Measurements from ENCODE around the gene DMKN.
"Not testable (repeated sequence)": the region's sequence is repeated elsewhere in the genome, so short reads cannot be mapped to it uniquely, and the experiment has no call there.

DMKN gene

GRCh38 chr19:35474594-35474993 lies 38.9 kb downstream of the DMKN start:
- not testable (repeated sequence) for DNase-seq; H3K79me1 ChIP-seq (ENCODE audit: low read length); H3K9ac ChIP-seq (ENCODE audit: low read length); H3K9me3 ChIP-seq (ENCODE audit: insufficient read depth, low read depth, low read length); H3K23ac ChIP-seq (ENCODE audit: low read length); H3K4me2 ChIP-seq (ENCODE audit: low read length); H4K12ac ChIP-seq (ENCODE audit: low read depth, low read length); H3K27me3 ChIP-seq (ENCODE audit: insufficient read depth, low read length); H3K4ac ChIP-seq (ENCODE audit: low read depth, low read length); H3K27ac ChIP-seq (ENCODE audit: low read depth, low read length); H4K91ac ChIP-seq (ENCODE audit: low read depth, low read length); H3K4me1 ChIP-seq (ENCODE audit: control insufficient read depth in 1 of 2, insufficient read depth in 2 of 2, low read length in 2 of 2); H2AK5ac ChIP-seq (ENCODE audit: low read length); H3K4me3 ChIP-seq (ENCODE audit: low read depth, low read length); H3K14ac ChIP-seq (ENCODE audit: low read length); H2AFZ ChIP-seq (ENCODE audit: insufficient read depth, low read length, poor library complexity); H3K79me2 ChIP-seq (ENCODE audit: control insufficient read depth, insufficient read depth, low read length, poor library complexity); H3K18ac ChIP-seq (ENCODE audit: low read length); H2BK120ac ChIP-seq (ENCODE audit: insufficient read depth, low read length, poor library complexity); H3K36me3 ChIP-seq (ENCODE audit: control insufficient read depth in 1 of 2, insufficient read depth in 2 of 2, low read length in 2 of 2); H2BK5ac ChIP-seq (ENCODE audit: low read depth, low read length, poor library complexity); H2BK12ac ChIP-seq (ENCODE audit: low read length); H4K8ac ChIP-seq (ENCODE audit: low read depth, low read length)
- WGBS (ENCODE audit: extremely low coverage, insufficient coverage, insufficient read length) = no CpG with 5 or more reads among the region's 7 CpGs

GRCh38 chr19:35474104-35474503 lies 39.3 kb downstream of the DMKN start:
- H2BK12ac ChIP-seq (ENCODE audit: low read length) = no peak overlapping the region
- peaks cover 0 to 3% of the 10 kb centered on the region in 2 experiments for H3K4me1 ChIP-seq (ENCODE audit: control insufficient read depth in 1 of 2, insufficient read depth in 2 of 2, low read length in 2 of 2)
- no peak overlapping the region for H3K4ac ChIP-seq (ENCODE audit: low read depth, low read length)
- H3K79me2 ChIP-seq (ENCODE audit: control insufficient read depth, insufficient read depth, low read length, poor library complexity) = no peaks in the 10 kb centered on the region
- H3K23ac ChIP-seq (ENCODE audit: low read length) = no peak overlapping the region
- H3K79me1 ChIP-seq (ENCODE audit: low read length) = no peaks in the 10 kb centered on the region
- WGBS (ENCODE audit: extremely low coverage, insufficient coverage, insufficient read length) = no CpG with 5 or more reads among the region's 14 CpGs
- no peak overlapping the region for H3K9ac ChIP-seq (ENCODE audit: low read length)
- H3K36me3 ChIP-seq (ENCODE audit: control insufficient read depth in 1 of 2, insufficient read depth in 2 of 2, low read length in 2 of 2) = no peaks in the 10 kb centered on the region
- H4K8ac ChIP-seq (ENCODE audit: low read depth, low read length) = no peak overlapping the region
- no peaks in the 10 kb centered on the region for H3K27me3 ChIP-seq (ENCODE audit: insufficient read depth, low read length)
- no peak overlapping the region for H4K91ac ChIP-seq (ENCODE audit: low read depth, low read length)
- no peak overlapping the region for H2AK5ac ChIP-seq (ENCODE audit: low read length)
- no peak overlapping the region for H3K27ac ChIP-seq (ENCODE audit: low read depth, low read length)
- H2BK120ac ChIP-seq (ENCODE audit: insufficient read depth, low read length, poor library complexity) = no peak overlapping the region
- H3K9me3 ChIP-seq (ENCODE audit: insufficient read depth, low read depth, low read length) = no peaks in the 10 kb centered on the region
- H3K18ac ChIP-seq (ENCODE audit: low read length) = no peak overlapping the region
- H3K14ac ChIP-seq (ENCODE audit: low read length) = no peak overlapping the region
- DNase-seq = no peak
- H3K4me2 ChIP-seq (ENCODE audit: low read length) = no peak overlapping the region
- no peak overlapping the region for H4K12ac ChIP-seq (ENCODE audit: low read depth, low read length)
- no peak overlapping the region for H3K4me3 ChIP-seq (ENCODE audit: low read depth, low read length)
- H2BK5ac ChIP-seq (ENCODE audit: low read depth, low read length, poor library complexity) = no peak overlapping the region
- H2AFZ ChIP-seq (ENCODE audit: insufficient read depth, low read length, poor library complexity) = no peak overlapping the region

DNA sequence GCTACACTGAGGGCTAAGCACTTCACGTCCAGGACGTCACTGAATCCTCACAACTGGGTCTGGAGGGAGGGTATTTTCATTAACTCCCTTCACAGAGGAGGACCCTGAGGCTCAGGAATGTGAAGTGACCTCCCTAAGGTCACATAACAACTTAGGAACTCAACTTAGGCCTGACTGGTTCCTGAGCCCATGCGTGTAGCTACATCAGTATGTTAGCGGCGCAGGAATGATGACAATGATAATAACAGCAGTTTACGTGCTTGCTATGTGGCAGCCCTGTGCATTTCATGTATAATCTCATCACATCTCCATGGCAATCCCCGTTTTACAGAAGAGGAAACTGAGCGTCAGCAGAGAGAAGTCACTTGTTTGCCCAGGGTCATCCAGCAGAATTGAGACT lies 41.5 kb downstream of the DMKN start:
- H3K4me1 ChIP-seq (ENCODE audit: control insufficient read depth in 1 of 2, insufficient read depth in 2 of 2, low read length in 2 of 2) = no peaks in the 10 kb centered on the region
- H2BK5ac ChIP-seq (ENCODE audit: low read depth, low read length, poor library complexity) = no peak overlapping the region
- DNase-seq = peak; percentile 67 to 96
- H3K23ac ChIP-seq (ENCODE audit: low read length) = no peak overlapping the region
- H4K91ac ChIP-seq (ENCODE audit: low read depth, low read length) = no peak overlapping the region
- H3K4ac ChIP-seq (ENCODE audit: low read depth, low read length) = no peak overlapping the region
- H3K27me3 ChIP-seq (ENCODE audit: insufficient read depth, low read length) = no peaks in the 10 kb centered on the region
- H3K9ac ChIP-seq (ENCODE audit: low read length) = no peak overlapping the region
- H2AFZ ChIP-seq (ENCODE audit: insufficient read depth, low read length, poor library complexity) = no peak overlapping the region
- H2AK5ac ChIP-seq (ENCODE audit: low read length) = no peak overlapping the region
- no peak overlapping the region for H2BK12ac ChIP-seq (ENCODE audit: low read length)
- H3K27ac ChIP-seq (ENCODE audit: low read depth, low read length) = no peak overlapping the region
- no peak overlapping the region for H3K14ac ChIP-seq (ENCODE audit: low read length)
- no peak overlapping the region for H4K8ac ChIP-seq (ENCODE audit: low read depth, low read length)
- H2BK120ac ChIP-seq (ENCODE audit: insufficient read depth, low read length, poor library complexity) = no peak overlapping the region
- no peaks in the 10 kb centered on the region for H3K36me3 ChIP-seq (ENCODE audit: control insufficient read depth in 1 of 2, insufficient read depth in 2 of 2, low read length in 2 of 2)
- H3K4me3 ChIP-seq (ENCODE audit: low read depth, low read length) = no peak overlapping the region
- H4K12ac ChIP-seq (ENCODE audit: low read depth, low read length) = no peak overlapping the region
- H3K79me1 ChIP-seq (ENCODE audit: low read length) = no peaks in the 10 kb centered on the region
- no peaks in the 10 kb centered on the region for H3K9me3 ChIP-seq (ENCODE audit: insufficient read depth, low read depth, low read length)
- H3K79me2 ChIP-seq (ENCODE audit: control insufficient read depth, insufficient read depth, low read length, poor library complexity) = peaks cover 2% of the 10 kb centered on the region
- no peak overlapping the region for H3K4me2 ChIP-seq (ENCODE audit: low read length)
- WGBS (ENCODE audit: extremely low coverage, insufficient coverage, insufficient read length) = no CpG with 5 or more reads among the region's 8 CpGs
- no peak overlapping the region for H3K18ac ChIP-seq (ENCODE audit: low read length)

DNA sequence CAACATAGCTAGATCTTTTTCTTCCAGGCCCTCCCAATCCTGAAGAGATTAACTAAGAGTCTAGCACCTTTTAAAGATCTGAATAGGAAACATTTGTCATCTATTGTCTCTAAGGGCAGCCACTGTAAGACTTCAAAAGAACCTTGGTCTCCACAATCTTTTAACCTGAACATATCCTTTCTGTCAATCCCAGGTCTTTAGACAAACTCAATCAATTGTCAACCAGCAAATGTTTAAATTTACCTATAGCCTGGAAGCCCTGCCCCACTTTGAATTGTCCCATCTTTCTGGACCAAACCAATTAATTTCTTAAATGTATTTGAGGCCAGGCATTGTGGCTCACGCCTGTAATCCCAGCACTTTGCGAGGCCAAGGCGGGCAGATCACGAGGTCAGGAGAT lies 42.4 kb downstream of the DMKN start:
- H4K91ac ChIP-seq (ENCODE audit: low read depth, low read length) = not testable (repeated sequence)

More for the DNA sequence above, 42.4 kb downstream of the DMKN start:
- not testable (repeated sequence) for H3K9me3 ChIP-seq (ENCODE audit: insufficient read depth, low read depth, low read length); H4K8ac ChIP-seq (ENCODE audit: low read depth, low read length); H2AFZ ChIP-seq (ENCODE audit: insufficient read depth, low read length, poor library complexity); DNase-seq; H3K4me1 ChIP-seq (ENCODE audit: control insufficient read depth in 1 of 2, insufficient read depth in 2 of 2, low read length in 2 of 2); H3K79me2 ChIP-seq (ENCODE audit: control insufficient read depth, insufficient read depth, low read length, poor library complexity); H3K9ac ChIP-seq (ENCODE audit: low read length); H4K12ac ChIP-seq (ENCODE audit: low read depth, low read length); H2BK5ac ChIP-seq (ENCODE audit: low read depth, low read length, poor library complexity); H3K79me1 ChIP-seq (ENCODE audit: low read length); H3K4ac ChIP-seq (ENCODE audit: low read depth, low read length); H2BK120ac ChIP-seq (ENCODE audit: insufficient read depth, low read length, poor library complexity); H3K36me3 ChIP-seq (ENCODE audit: control insufficient read depth in 1 of 2, insufficient read depth in 2 of 2, low read length in 2 of 2); H3K27ac ChIP-seq (ENCODE audit: low read depth, low read length); H3K18ac ChIP-seq (ENCODE audit: low read length); H2BK12ac ChIP-seq (ENCODE audit: low read length); H3K4me3 ChIP-seq (ENCODE audit: low read depth, low read length); H3K14ac ChIP-seq (ENCODE audit: low read length); H3K4me2 ChIP-seq (ENCODE audit: low read length); H2AK5ac ChIP-seq (ENCODE audit: low read length); H3K23ac ChIP-seq (ENCODE audit: low read length); H3K27me3 ChIP-seq (ENCODE audit: insufficient read depth, low read length)
- WGBS (ENCODE audit: extremely low coverage, insufficient coverage, insufficient read length) = no CpG with 5 or more reads among the region's 4 CpGs
